Epidermal melanocyte (primary cell): ENCODE results near the gene CPNE9.

ENCODE experiments used
- DNase-seq: peaks from one replicate; pipeline ENCODE4 v3.0.0; 2011; ENCODE audit warnings: low spot score; ENCODE audit not compliant: insufficient read length

The CPNE9 gene

GRCh38 chr3:9687514-9687913 is 16.1 kb upstream of the CPNE9 start:
- no peak for DNase-seq

DNA sequence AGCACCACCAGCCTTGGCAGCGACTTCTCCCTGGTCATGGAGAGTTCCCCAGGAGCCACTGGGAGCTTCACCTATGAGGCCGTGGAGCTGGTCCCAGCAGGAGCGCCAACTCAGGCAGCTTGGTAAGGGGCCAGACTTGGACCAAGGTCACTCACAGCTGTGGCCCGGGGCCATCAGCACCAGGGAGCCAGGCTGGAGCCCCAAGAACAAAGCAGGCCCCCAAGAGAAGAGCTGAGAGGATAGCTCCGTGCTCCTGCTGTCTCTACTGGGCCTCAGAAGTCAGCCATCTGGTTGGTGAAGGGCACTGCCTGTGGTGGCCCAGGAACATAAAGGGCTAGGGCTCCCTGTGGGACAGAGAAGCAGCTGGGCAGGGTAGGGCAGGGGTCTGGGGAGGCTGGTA is 14.7 kb upstream of the CPNE9 start:
- DNase-seq: no peak

DNA sequence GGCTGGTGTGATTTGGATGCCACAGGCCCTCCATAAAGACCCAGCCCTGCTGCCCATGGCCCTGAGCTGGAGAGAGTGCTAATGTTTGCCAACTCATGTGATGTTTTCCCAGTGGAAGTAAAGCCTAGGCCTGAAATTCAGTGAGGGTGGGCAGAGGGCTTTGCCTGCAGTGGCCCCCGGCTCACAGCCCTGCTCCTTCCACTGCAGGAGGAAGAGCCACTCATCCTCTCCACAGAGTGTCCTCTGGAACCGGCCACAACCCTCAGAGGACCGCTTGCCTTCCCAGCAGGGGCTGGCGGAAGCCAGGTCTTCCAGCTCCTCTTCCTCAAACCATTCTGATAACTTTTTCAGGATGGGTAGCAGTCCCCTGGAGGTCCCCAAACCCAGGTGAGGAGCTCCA is 13.9 kb upstream of the CPNE9 start:
- DNase-seq: no peak

- peak; percentile 53 for DNase-seq
These were observed 12.9 kb upstream of the CPNE9 start for GRCh38 chr3:9690451-9691450.

GRCh38 chr3:9691636-9692035 is 12.0 kb upstream of the CPNE9 start:
- no peak for DNase-seq

DNA sequence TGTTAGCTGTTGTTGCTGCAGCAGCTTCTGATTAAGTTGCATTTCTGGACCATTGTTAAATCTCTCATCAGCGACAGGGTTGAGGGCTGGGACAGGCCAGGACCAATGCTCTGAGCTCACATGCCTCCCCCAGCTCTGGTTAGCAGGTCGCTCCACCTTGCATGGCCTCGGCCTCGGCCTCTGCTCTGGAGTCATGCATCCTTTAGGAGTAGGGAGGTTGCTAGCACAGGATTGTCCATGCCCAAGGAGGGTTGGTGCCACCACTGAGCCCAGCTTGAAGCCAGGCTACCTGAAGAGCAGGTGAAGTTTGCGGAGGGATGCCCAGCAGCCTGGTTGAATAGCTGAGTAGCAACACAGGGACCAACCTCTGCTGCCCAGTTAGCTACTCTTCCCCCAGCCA is 11.2 kb upstream of the CPNE9 start:
- no peak for DNase-seq

GRCh38 chr3:9695345-9695744 is 8.3 kb upstream of the CPNE9 start:
- no peak for DNase-seq

DNA sequence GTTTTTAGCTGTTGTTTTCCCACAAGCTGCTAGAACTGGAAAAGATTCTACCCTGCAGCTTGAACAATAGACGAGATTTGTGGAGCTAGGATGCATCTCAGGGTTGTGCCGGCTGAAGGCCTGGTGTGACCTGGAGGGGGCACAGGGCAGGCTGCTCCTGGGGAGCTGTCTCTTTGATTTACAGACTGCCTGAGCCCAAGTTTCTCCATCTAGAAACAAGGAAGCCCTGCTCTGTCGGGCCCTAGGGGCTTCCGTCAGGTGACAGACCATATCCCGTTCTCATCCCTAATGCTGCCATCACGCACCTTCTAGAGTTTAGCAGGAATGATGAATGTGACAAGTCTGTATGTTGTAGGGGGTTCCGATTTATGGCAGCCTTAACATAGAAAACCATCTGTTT is 7.9 kb upstream of the CPNE9 start:
- DNase-seq: no peak

DNA sequence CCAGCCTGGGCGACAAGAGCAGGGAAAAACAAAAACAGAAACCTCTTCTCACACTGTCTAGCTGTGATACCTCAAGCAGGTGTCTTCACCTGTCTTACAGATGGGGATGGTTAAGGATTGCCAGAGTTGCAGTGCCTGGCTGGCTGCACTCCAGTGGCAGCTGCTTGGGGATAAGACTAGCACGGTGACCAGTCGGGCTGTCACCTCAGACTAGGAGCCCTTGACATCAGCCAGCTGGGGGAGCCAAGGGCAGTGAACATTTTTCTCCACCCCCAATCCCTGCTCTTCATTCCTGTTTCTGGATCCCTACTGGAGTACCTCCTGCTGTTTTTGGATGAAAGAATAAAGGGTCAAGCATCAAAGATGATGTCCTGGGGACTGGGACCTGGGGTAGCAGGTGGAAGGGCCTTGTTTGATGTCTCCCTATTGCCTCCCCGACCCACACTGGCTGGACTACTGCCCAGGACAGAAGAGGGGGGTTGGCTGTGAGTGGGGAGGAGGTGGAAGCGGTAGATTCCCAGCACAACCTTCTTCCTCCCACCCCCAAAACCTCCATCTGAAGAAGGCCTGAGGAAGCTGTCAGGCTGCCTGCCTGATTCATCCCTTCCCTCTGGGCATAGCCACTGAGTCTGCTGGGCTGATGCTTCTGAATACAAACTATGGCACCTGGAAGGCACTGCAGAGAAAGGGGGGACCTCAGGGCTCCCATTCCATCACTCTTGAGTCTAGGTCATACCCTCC is 7.0 kb upstream of the CPNE9 start:
- DNase-seq: no peak

GRCh38 chr3:9697892-9698291 is 5.7 kb upstream of the CPNE9 start:
- no peak for DNase-seq

GRCh38 chr3:9698293-9698692 is 5.3 kb upstream of the CPNE9 start:
- DNase-seq: no peak

GRCh38 chr3:9700536-9700935 is 3.1 kb upstream of the CPNE9 start:
- no peak for DNase-seq

GRCh38 chr3:9701006-9701405 is 2.6 kb upstream of the CPNE9 start:
- DNase-seq: no peak

GRCh38 chr3:9701711-9702110 is 1.9 kb upstream of the CPNE9 start:
- DNase-seq: no peak

- DNase-seq: no peak
These were observed 393 bp upstream of the CPNE9 start for GRCh38 chr3:9703240-9703639.

DNA sequence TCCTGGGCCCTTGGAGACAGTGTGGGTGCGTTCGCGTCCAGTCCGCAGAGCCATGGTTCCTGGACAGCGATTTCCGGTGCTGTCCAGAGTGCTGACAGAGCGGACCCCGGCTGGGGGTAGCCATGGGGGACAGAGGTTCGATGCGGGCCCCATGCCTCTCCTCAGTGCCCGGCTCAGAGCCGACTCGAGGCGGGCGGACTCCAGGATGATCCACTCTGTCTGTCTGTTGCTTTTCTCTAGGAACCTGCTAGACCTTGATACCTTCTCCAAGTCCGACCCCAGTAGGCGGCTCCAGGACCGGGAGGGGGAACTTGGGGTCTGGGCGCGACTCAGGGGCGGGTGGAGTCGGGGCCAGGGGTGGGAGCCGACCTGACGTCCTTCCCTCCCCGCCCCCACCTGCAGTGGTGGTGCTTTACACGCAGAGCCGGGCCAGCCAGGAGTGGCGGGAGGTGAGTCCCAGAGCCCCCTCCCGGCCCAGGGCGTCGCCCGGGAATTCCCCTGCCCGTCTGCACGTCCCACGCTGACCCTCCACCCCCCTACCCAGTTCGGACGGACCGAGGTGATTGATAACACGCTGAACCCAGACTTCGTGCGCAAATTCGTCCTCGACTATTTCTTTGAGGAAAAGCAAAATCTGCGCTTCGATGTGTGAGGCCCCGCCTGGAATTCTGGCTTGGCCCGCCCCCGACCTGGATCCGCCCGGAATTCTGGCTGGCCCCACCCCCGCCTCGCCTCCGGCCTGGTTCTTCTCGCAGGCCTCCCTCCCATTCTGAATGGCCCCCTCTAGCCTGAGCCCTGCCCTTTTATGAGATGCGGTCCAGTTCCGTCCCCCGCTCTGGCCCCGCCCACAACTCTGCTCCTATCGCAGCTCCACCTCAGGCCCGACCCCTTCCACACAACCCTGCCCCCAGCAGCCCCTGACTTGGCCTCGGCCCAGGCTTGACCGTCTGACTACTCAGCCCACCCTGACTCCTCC is 1.0 kb downstream of the CPNE9 start:
- DNase-seq: no peak

DNA sequence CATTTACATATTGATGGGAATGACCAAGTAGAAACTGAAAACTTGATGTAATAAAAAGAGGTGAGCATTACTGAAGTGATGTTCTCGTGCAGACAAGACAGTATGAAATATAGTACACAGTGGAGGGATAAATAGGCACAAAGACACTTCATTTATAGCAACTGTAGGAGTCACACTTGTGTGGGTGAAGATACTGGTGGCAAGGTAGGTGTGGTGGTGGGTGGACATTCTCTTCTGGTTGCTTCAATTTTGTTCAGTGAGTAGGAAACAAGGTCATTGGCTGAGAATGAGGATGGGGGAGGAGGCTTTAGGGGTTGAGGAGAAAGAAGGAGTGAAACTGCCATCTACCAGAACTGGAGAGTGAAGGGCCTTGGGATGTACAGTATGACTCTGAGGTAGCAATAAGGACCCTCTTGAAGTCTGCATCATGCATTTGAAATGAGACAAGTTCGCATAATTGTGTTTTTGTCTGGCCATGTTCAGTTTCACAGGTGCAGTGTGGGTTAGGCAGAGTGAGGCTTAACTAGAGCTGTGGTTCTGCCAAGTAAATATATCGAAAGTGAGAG is 6.6 kb downstream of the CPNE9 start:
- DNase-seq: no peak

GRCh38 chr3:9712415-9712814 is 8.8 kb downstream of the CPNE9 start:
- no peak for DNase-seq

DNA sequence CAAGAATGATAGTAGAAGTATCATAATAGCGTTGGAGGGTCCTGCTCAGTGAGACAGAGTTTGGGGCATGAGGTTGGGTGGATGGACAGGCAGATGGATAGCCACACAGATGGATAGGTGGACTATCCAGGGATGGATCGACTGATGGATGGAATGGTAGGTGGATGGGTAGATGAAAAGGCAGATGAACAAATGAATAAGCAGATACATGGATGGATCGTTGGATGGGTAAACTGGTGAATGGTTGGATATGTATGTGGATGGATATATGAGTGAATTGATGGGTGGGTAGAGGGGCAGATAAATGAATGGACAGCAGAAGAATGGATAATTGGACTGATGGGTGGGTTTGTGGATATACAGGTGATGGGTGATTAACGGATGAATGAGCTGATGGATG is 9.5 kb downstream of the CPNE9 start:
- DNase-seq: no peak

DNA sequence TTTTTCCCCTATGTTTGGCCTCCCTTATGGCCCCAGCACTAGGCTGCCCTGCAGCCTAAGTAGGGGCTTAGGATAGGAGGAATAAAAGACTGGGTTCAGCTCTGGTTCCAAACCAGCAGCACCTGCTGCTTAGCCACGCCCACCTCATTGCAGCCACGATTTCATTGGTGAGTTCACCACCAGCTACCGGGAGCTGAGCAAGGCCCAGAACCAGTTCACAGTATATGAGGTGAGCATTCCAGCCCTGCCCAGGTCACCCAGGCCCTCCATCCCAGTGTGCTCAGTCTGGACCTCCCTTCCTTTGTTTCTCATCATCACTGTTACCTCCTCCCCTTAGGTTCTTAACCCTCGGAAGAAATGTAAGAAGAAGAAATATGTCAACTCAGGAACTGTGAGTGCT is 11.5 kb downstream of the CPNE9 start:
- no peak for DNase-seq
